ENCODE results near the gene EEF1E1.

EEF1E1 gene

GRCh38 chr6:8087870-8088754 is 14.2 kb downstream of the EEF1E1 start:
- DNase-seq = no peak

- DNase-seq = no peak
Observed at GRCh38 chr6:8086755-8087306, 15.5 kb downstream of the EEF1E1 start.

DNA sequence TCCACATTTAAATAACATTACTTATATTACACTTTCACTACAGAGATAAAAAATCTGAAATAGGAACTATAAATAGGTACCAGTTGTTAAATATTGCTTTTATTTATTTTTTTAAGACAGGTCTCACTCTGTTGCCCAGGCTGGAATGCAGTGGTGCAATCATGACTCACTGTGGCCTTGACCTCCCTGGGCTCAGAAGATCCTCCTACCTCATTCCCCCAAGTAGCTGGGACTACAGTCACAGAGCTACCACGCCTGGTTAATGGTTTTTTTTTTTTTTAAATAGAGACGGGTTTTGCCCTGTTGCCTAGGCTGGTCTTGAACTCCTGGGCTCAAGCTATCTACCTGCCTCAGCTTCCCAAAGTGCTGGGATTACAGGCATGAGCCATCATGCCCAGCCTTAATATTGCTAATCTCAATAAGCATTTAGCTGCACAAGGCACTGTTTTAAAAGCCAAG is 17.3 kb downstream of the EEF1E1 start:
- peak; percentile 88 for DNase-seq

DNA sequence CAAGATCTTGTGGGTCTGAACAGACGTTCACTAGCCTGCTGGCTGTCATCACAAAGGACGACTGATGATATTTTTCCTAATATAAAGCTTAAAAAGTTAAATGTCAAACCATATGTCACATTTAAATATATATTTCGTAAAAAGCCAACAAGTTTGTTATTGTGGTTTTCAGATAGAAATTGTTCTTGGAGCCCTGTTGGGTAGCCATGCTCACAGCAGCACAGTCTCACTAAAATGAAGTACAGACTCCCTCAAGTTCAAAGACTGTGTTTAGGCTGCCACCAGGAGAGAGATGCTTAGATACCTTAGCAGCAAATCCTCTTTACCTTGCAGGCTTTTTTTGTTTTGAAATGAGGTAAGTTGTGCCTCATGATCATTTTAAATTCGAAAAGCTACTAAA is 17.8 kb downstream of the EEF1E1 start:
- DNase-seq = peak; percentile 82

- peak; percentile 86 for DNase-seq
Observed at GRCh38 chr6:8082954-8083858, 19.1 kb downstream of the EEF1E1 start.

DNA sequence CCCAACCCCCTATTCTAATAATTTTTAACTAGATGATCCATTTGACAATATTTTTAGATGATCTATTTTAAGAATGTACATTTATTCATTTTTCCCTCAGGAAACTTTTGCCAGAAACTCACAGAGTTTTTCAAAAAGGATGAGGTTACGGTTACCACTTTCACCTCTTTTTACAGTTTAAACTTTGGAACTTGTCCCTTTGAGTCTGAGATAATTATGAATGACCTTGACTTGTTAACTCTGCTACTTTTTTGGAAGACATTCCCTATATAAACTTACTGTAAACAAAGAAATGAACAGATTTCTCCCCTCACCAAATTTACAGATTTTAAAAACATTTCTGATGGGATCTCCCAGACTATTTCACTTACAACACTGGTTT is 19.8 kb downstream of the EEF1E1 start:
- DNase-seq = no peak

- peak; percentile 63 for DNase-seq
Observed at GRCh38 chr6:8080362-8081151, 21.8 kb downstream of the EEF1E1 start.

- DNase-seq = peak; percentile 94
Observed at GRCh38 chr6:8079126-8079525, 23.2 kb downstream of the EEF1E1 start.

GRCh38 chr6:8077991-8078390 is 24.4 kb downstream of the EEF1E1 start:
- no peak for DNase-seq

DNA sequence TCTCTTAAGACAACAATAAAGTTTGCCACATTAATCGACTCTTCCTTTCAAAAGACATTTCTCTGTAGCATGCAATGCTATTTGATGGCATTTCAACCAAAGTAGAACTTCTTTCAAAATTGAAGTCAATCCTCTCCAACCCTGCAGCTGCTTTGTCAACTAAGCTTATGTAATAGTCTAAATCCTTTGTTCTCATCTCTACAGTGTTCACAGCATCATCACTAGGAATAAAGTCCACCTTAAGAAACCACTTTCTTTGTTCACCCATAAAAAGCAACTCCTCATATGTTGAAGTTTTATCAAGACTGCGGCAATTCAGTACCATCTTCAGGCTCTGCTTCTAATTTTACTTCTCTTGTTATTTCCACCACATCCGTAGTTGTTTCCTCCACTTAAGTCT is 26.6 kb downstream of the EEF1E1 start:
- no peak for DNase-seq

GRCh38 chr6:8075185-8075584 is 27.2 kb downstream of the EEF1E1 start:
- no peak for DNase-seq

DNA sequence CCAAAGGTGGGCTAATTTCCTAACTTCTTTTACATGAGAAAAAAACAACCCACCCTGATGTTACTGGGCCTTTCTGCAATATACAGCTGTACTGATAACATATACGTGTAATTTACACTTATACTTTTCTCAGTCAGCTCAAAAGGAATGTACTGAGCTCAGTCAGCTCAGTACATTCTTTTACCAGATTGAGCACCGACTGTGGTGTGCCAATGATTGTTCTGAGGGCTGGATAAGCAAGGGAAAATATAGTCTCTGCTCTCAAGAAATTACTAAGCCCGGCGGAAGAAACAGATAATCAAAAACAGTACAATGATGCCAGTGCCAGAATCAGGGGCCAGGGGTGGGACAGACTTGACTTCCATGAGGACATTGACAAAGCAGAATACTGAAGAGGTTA is 28.1 kb downstream of the EEF1E1 start:
- DNase-seq = no peak

DNA sequence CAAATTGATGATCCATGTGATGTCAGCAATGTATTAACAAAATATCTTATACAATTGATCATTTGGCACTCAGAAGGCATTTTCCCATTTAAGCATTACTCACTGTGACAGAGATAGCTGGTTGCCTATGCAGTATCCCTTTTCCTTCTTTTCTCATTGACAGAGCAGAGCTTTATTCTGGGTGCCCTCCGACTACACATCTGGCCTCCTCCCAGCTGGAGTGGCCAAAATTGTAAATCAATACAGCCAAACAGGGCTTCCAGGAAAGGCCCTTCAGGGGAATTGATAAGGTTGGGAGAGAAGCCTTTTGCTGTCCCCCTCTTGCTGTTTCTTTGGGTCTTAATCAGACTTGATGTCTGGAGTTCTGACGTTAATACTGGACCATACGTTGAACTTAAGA is 28.6 kb downstream of the EEF1E1 start:
- no peak for DNase-seq

- DNase-seq = no peak
Observed at GRCh38 chr6:8070718-8071117, 31.6 kb downstream of the EEF1E1 start.

DNA sequence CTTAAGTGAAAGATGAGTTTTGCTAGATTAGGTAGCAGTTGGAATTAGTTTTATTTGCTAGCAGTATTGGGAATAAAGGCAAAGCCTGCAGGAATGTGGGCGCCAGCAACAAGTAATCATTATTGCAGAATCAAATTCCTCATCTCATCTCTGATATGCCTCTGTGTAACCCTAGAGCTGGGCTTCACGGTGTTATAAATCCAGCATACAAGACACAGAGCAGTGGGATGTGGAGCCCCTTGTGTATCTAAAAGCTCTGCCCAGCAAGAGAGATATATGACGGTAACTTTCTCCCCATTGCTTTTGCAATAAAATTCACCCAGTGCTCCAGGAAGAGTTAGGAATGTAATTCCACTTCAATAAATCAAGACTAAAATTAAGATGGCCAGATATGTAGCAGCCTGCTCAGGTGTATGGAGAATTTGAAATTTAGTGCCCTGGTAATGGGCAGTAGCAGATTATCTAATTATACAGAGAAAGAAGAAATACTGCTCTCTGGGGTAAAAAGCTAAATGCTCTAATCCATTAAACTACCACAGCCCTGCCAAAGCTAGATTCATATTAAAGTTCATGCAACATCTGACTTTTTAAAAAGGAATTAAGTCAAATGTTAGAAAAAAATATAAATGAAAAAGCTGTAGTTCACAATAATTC is 32.6 kb downstream of the EEF1E1 start:
- DNase-seq = no peak

- no peak for DNase-seq
Observed at GRCh38 chr6:8069151-8069550, 33.2 kb downstream of the EEF1E1 start.

DNA sequence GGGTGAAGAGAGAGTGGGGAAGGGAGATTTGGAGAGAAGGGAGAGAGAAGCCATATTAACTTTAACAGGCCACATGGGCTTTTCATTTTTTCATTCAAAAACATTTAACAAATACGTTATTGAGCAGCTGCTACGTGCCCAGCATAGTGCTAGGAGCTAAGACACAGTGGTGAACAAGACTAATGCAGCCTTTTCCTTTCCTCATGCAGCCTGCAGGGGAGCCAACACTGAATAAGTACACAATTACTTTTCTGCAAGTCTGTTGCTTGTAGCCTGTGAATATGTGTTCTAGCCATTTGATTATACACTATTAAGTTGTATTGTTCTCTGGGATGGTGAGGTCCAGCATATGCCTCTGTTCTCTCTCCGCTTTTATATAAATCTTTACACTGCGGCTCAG is 36.2 kb downstream of the EEF1E1 start:
- no peak for DNase-seq

DNA sequence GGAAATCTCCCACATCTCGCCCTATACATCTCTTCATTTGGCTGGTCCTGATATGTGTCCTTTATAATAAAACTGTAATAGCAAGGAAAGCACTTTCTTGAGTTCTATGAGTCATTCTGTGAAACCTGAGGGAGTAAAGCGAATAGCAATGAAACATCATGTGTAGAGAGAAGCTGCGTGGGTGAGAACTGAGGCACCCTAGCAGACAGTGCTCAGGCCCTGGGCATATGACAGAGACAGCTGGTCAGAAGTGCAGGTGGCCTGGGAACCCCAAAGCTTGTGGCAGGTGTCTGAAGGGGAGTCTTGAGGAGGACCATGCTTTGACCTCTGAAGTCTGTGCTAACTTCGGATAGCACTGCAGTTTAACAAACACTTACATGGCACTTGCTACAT is 36.8 kb downstream of the EEF1E1 start:
- DNase-seq = peak; percentile 41

- no peak for DNase-seq
Observed at GRCh38 chr6:8064638-8065518, 37.5 kb downstream of the EEF1E1 start.

DNA sequence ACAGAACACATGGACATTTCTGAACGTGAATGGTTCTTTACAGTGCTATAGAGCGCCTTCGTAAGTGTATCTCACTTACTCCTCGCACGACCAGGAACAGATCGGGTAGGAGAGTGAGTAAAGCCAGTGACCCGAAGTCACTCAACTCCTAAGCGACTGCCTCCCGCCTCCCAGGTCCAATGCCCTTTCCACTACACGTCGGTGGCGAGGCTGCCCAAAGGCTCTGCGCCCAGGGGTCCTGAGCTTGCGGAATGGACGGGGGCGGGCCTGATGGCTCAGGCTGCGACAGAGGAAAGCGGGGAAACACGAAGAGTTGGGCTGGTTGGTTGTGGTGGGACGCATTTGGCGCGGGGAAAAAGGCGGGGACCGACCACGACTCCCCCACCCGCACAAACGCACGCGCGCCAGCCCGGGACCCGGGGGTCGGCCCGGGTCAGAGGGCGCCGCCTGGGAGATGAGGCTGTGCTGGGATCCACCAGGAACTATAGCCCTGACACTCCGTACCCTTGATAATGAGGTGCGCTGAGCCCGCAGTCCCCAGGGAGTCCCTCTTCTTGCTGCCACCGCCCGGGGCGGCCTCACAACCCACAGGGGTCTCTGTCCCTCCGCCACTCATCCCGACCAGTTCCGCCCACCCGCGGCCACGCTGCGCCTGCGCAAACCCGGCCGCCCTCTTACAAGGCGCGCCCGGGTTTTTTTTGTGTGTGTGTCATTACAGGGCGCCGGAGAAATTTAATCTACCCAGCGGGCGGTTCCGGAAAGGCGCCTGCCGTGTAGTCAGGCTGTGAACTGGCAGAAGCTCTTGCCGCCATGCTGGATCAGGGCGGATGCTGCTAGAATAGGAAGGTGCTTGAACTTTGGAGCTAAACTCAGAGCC is 38.3 kb downstream of the EEF1E1 start, which contains the start of gene BLOC1S5:
BLOC1S5 (minus strand) TSS at position 629 of the 877 bp plus-strand sequence; CDS start at position 616, 13 bp downstream.
- peak; percentile 98 for DNase-seq
